H1 (cell line): ENCODE measurements around the gene PARD6A. TPM values are rescaled to one million over a fixed set of nuclear protein-coding genes. Genes with fewer than 3 reads are reported as not detected.

Experiments
- CTCF ChIA-PET: fragments of 300-600 bp; sonication (Branson Sonifier 250); formaldehyde crosslinking; loops from one replicate; lab custom pipeline; 2021; ENCODE audit not compliant: partially characterized antibody; lab: Charles Lee
- POLR2A ChIA-PET: fragments of 300-600 bp; sonication (Branson Sonifier 250); formaldehyde crosslinking; loops from one replicate; lab custom pipeline; 2021; ENCODE audit warnings: inconsistent platforms; ENCODE audit not compliant: partially characterized antibody; lab: Charles Lee
- DNase-seq, 2 experiments: peaks; one replicate each; pipeline versions ENCODE4 v3.0.0 to v3.0.0-alpha.2; 2010 to 2022; ENCODE audit warnings: low spot score in 2 of 2, low read depth in 1 of 2, mixed read lengths in 1 of 2
- FAIRE-seq: peaks from 2 replicates; lab custom pipeline; 2011; peaks lifted over from hg19 to GRCh38; lab: Jason Lieb, UNC
- H2AFZ ChIP-seq: 2 replicates; pipeline ENCODE4 v1.8.1; 2012; ENCODE audit warnings: low read length, inconsistent platforms
- H2AK5ac ChIP-seq: 2 replicates; pipeline ENCODE4 v1.6.1; 2013; ENCODE audit warnings: low read depth, low read length
- H2BK120ac ChIP-seq: replicated peaks from 2 replicates; pipeline ENCODE3; 2013; ENCODE audit warnings: low read depth, low read length, inconsistent platforms
- H2BK12ac ChIP-seq: 2 replicates; pipeline ENCODE4 v1.6.1; 2013; ENCODE audit warnings: low read depth, low read length
- H2BK15ac ChIP-seq: 2 replicates; pipeline ENCODE4 v1.6.1; 2013; ENCODE audit warnings: low read length
- H2BK20ac ChIP-seq: 2 replicates; pipeline ENCODE4 v1.6.1; 2013; ENCODE audit warnings: low read length
- H2BK5ac ChIP-seq: 2 replicates; pipeline ENCODE4 v1.6.1; 2013; ENCODE audit warnings: low read depth, low read length
- H3K14ac ChIP-seq: 2 replicates; pipeline ENCODE4 v1.6.1; 2013; ENCODE audit warnings: inconsistent platforms; ENCODE audit not compliant: insufficient read length
- H3K18ac ChIP-seq: 2 replicates; pipeline ENCODE4 v1.6.1; 2013; ENCODE audit warnings: low read length; ENCODE audit errors: extremely low read depth
- H3K23ac ChIP-seq: 2 replicates; pipeline ENCODE4 v1.6.1; 2013; ENCODE audit warnings: inconsistent platforms; ENCODE audit not compliant: insufficient read length
- H3K23me2 ChIP-seq: 2 replicates; pipeline ENCODE4 v1.6.1; 2013; ENCODE audit warnings: low read depth, low read length
- H3K27ac ChIP-seq: 2 replicates; pipeline ENCODE4 v1.6.1; 2011; ENCODE audit warnings: low read depth, low read length, inconsistent platforms
- H3K27me3 ChIP-seq, 4 experiments: replicated peaks in 1 of 4; 1 replicate in 1 of 4; 2 replicates in 3 of 4; pipeline versions ENCODE4 v1.6.1 to v1.8.1; 2011 to 2013; ENCODE audit warnings: low read length in 3 of 4, mild to moderate bottlenecking in 3 of 4, inconsistent platforms in 2 of 4, mixed read lengths in 2 of 4, moderate library complexity in 1 of 4; ENCODE audit not compliant: control insufficient read depth in 3 of 4, insufficient read depth in 3 of 4; ENCODE audit errors: extremely low read depth in 1 of 4
- H3K36me3 ChIP-seq, 4 experiments: 2 replicates each; pipeline versions ENCODE4 v1.6.1 to v1.8.1; 2011 to 2013; ENCODE audit warnings: mild to moderate bottlenecking in 4 of 4, low read length in 3 of 4, moderate library complexity in 2 of 4, control low read depth in 1 of 4, inconsistent platforms in 1 of 4; ENCODE audit not compliant: insufficient read depth in 4 of 4, control insufficient read depth in 2 of 4
- H3K4ac ChIP-seq: replicated peaks from 2 replicates; pipeline ENCODE3; 2013; ENCODE audit warnings: low read length, low read depth, mixed read lengths, inconsistent platforms; ENCODE audit not compliant: insufficient read length
- H3K4me1 ChIP-seq, 4 experiments: replicated peaks in 1 of 4; 1 replicate in 1 of 4; 2 replicates in 3 of 4; pipeline versions ENCODE4 v1.6.1 to v1.8.1; 2011 to 2013; ENCODE audit warnings: low read length in 3 of 4, inconsistent platforms in 2 of 4, mixed read lengths in 1 of 4; ENCODE audit not compliant: insufficient read depth in 4 of 4, control insufficient read depth in 3 of 4
- H3K4me2 ChIP-seq, 2 experiments: 2 replicates each; pipeline versions ENCODE4 v1.6.1 to v1.8.1; 2011 to 2013; ENCODE audit warnings: low read depth in 2 of 2, low read length in 2 of 2, control low read depth in 1 of 2, inconsistent platforms in 1 of 2, mild to moderate bottlenecking in 1 of 2; ENCODE audit not compliant: insufficient read depth in 1 of 2
- H3K4me3 ChIP-seq, 4 experiments: fragments of 200-600, 300-600 bp in 1 of 4; sonication (generic), shearing (Covaris generic), sonication (Bioruptor Twin) in 1 of 4; 2 replicates each; pipeline versions ENCODE4 v1.5.1 to v1.8.1; 2011 to 2016; ENCODE audit warnings: low read length in 4 of 4, low read depth in 3 of 4, control low read depth in 2 of 4, inconsistent platforms in 2 of 4, mild to moderate bottlenecking in 2 of 4, mixed read lengths in 1 of 4, moderate library complexity in 1 of 4; ENCODE audit not compliant: insufficient read depth in 2 of 4; ENCODE audit errors: extremely low read depth in 1 of 4
- H3K56ac ChIP-seq: replicated peaks from 2 replicates; pipeline ENCODE3; 2013; ENCODE audit warnings: low read depth, mild to moderate bottlenecking, mixed read lengths, low read length, inconsistent platforms; ENCODE audit not compliant: insufficient read length
- H3K79me1 ChIP-seq: 2 replicates; pipeline ENCODE4 v1.6.1; 2013; ENCODE audit warnings: low read depth, low read length, control low read depth
- H3K79me2 ChIP-seq, 2 experiments: 2 replicates each; pipeline versions ENCODE4 v1.6.1 to v1.8.1; 2012 to 2013; ENCODE audit warnings: low read length in 2 of 2, mild to moderate bottlenecking in 2 of 2, inconsistent platforms in 1 of 2; ENCODE audit not compliant: insufficient read depth in 2 of 2, control insufficient read depth in 1 of 2
- H3K9ac ChIP-seq, 4 experiments: replicated peaks in 1 of 4; 1 replicate in 1 of 4; 2 replicates in 3 of 4; pipeline versions ENCODE4 v1.6.1 to v1.8.1; 2011 to 2013; ENCODE audit warnings: low read depth in 3 of 4, low read length in 3 of 4, control low read depth in 2 of 4, mild to moderate bottlenecking in 2 of 4, moderate library complexity in 2 of 4, inconsistent platforms in 1 of 4; ENCODE audit errors: extremely low read depth in 1 of 4
- H3K9me3 ChIP-seq, 2 experiments: 2 replicates each; pipeline versions ENCODE4 v1.6.1 to v1.8.1; 2012 to 2013; ENCODE audit warnings: mild to moderate bottlenecking in 2 of 2, moderate library complexity in 2 of 2, control low read depth in 1 of 2, inconsistent platforms in 1 of 2, low read depth in 1 of 2, low read length in 1 of 2, mixed read lengths in 1 of 2; ENCODE audit not compliant: insufficient read depth in 2 of 2
- H4K20me1 ChIP-seq, 2 experiments: replicated peaks in 1 of 2; 2 replicates each; pipeline versions ENCODE3 to v1.8.1; 2011 to 2013; ENCODE audit warnings: inconsistent platforms in 2 of 2, low read length in 2 of 2, mild to moderate bottlenecking in 1 of 2; ENCODE audit not compliant: insufficient read depth in 2 of 2, control insufficient read depth in 1 of 2
- H4K5ac ChIP-seq: 2 replicates; pipeline ENCODE4 v1.6.1; 2013; ENCODE audit warnings: low read length, low read depth, mixed read lengths, inconsistent platforms; ENCODE audit not compliant: insufficient read length
- H4K8ac ChIP-seq: 2 replicates; pipeline ENCODE4 v1.8.0; 2013; ENCODE audit warnings: mild to moderate bottlenecking, moderate library complexity, low read length, inconsistent platforms; ENCODE audit not compliant: insufficient read depth; ENCODE audit errors: extremely low read depth
- H4K91ac ChIP-seq: replicated peaks from 2 replicates; pipeline ENCODE3; 2013; ENCODE audit warnings: low read length, mixed read lengths, inconsistent platforms; ENCODE audit not compliant: insufficient read length
- CEBPB ChIP-seq: IDR thresholded peaks from 2 replicates; pipeline ENCODE4 v1.6.1; 2012; ENCODE audit warnings: low read depth, low read length
- HDAC6 ChIP-seq: IDR thresholded peaks from one replicate; pipeline ENCODE4 v1.7.1; 2012; ENCODE audit warnings: low read depth, mild to moderate bottlenecking, inconsistent platforms, low read length, moderate library complexity
- WGBS, 2 experiments: shearing (Covaris generic) in 1 of 2; methylation state at CpG; one replicate each; pipeline versions ENCODE4 v1.1.6 to v1.1.7; 2013 to 2015; ENCODE audit warnings: low lambda C conversion rate in 2 of 2, mixed read lengths in 2 of 2, inconsistent platforms in 1 of 2, low coverage in 1 of 2, missing lambda C conversion rate in 1 of 2; ENCODE audit not compliant: insufficient replicate concordance in 2 of 2, insufficient coverage in 1 of 2, insufficient read length in 1 of 2; ENCODE audit errors: extremely low coverage in 1 of 2, missing lambda C conversion rate in 1 of 2; 5-methylcytosine and 5-hydroxymethylcytosine counted together
- polyA plus RNA-seq, 7 experiments: library from polyadenylated mRNA; depleted of rRNA in 3 of 7; stranded (reverse) in 5 of 7; unstranded in 2 of 7; fragments of >200 nt in 5 of 7; fragments of 200-250 nt in 2 of 7; gene quantifications; 1 replicate in 5 of 7; 2 replicates in 1 of 7; 4 replicates in 1 of 7; pipeline versions ENCODE4 v1.2.1 to v1.2.3, GENCODE V29; 2011 to 2013; ENCODE audit warnings: missing spikeins in 2 of 7, mixed read lengths in 2 of 7
- total RNA-seq: library from RNA; stranded (reverse); fragmentation: NEBNext Ultra II Directional; extraction: Animal tissue kit (Norgen Biotek cat#: 25700); gene quantifications from 2 replicates; pipeline ENCODE4 v1.2.1, GENCODE V29; 2021

PARD6A gene
- total and polyA plus RNA-seq, 2 of the 8 experiments (the other 6 are each of a cell fraction or from before 2014, with no cell fraction given), result 15.1 to 21.8 TPM

DNA sequence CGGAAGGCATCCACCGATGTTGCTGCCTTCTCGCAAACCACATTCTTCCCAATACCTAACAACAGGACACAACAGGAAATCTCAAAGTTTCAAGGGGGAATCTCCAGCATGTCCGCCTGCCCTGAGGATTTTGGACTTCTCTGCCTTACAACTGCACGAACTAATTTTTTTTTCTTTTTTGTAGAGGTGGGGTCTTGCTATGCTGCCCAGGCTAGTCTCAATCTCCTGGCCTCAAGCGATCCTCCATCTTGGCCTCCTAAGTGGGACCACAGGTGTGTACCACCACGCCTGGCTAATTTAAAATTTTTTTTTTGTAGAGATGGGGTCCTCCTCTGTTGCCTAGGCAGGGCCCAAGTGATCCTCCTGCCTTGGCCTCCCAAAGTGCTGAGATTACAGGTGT, 15.2 kb downstream of the PARD6A start:
- Histone ChIP-seq H3K23me2 (no peaks in the 10 kb centered on the region), H4K91ac (no peak overlapping the region), H2BK120ac (no peak overlapping the region), H2BK5ac (no peak overlapping the region), H4K20me1 (peaks cover 0 to 8% of the 10 kb centered on the region in 2 experiments), H3K4me3 (no peak overlapping the region), H3K4me1 (peaks cover 0 to 3% (median 0%) of the 10 kb centered on the region in 4 experiments; a peak in 1 of 7 replicates), H2AK5ac (no peak overlapping the region), H3K14ac (no peak overlapping the region), H2BK12ac (no peak overlapping the region), H3K23ac (no peak overlapping the region), H3K9me3 (no peaks in the 10 kb centered on the region), H3K27ac (no peak overlapping the region), H3K18ac (no peak overlapping the region), H3K79me2 (no peaks in the 10 kb centered on the region), H3K79me1 (no peaks in the 10 kb centered on the region; the same call in none of the 2 replicates), H4K5ac (no peak overlapping the region), H3K27me3 (no peaks in the 10 kb centered on the region), H3K36me3 (peaks cover 0 to 3% (median 0%) of the 10 kb centered on the region in 4 experiments; a peak in 1 of 8 replicates), H3K56ac (no peak overlapping the region), H4K8ac (no peak overlapping the region), H3K9ac (no peak overlapping the region), H2BK15ac (no peak overlapping the region), H2AFZ (no peak overlapping the region), H3K4ac (no peak overlapping the region), H3K4me2 (no peak overlapping the region), H2BK20ac (no peak overlapping the region)
- DNase-seq, result no peak
- no peak for FAIRE-seq
- ChIA-PET POLR2A (no interaction called here), CTCF (interaction anchor here (0.6 to 5.5 kb wide), 4 partner anchors 9 to 182 kb away, joined by 3 to 46 read pairs (median 3); partner anchors contain the start of genes C16orf86 and ENKD1)
- TF ChIP-seq CEBPB (no peak), HDAC6 (no peak)
- 91% methylated on average over 7 of the region's 7 CpGs; no CpG with 5 or more reads in 1 of the 2 experiments for WGBS, 2 experiments
